D721Med (cell line): ENCODE data around the gene FASN.

Experiments
- DNase-seq: peaks from one replicate; pipeline ENCODE4 v3.0.0; 2011; ENCODE audit warnings: low spot score; ENCODE audit not compliant: insufficient read length
- FAIRE-seq: peaks from 2 replicates; lab custom pipeline; 2011; peaks lifted over from hg19 to GRCh38; lab: Jason Lieb, UNC
- TF ChIP-seq, protein P1 (sequence below): IDR thresholded peaks from 2 replicates; pipeline ENCODE4 v1.5.1; 2012; ENCODE audit warnings: mild to moderate bottlenecking, control low read depth; ENCODE audit not compliant: insufficient read depth; ENCODE audit errors: missing control alignments

FASN gene

DNA sequence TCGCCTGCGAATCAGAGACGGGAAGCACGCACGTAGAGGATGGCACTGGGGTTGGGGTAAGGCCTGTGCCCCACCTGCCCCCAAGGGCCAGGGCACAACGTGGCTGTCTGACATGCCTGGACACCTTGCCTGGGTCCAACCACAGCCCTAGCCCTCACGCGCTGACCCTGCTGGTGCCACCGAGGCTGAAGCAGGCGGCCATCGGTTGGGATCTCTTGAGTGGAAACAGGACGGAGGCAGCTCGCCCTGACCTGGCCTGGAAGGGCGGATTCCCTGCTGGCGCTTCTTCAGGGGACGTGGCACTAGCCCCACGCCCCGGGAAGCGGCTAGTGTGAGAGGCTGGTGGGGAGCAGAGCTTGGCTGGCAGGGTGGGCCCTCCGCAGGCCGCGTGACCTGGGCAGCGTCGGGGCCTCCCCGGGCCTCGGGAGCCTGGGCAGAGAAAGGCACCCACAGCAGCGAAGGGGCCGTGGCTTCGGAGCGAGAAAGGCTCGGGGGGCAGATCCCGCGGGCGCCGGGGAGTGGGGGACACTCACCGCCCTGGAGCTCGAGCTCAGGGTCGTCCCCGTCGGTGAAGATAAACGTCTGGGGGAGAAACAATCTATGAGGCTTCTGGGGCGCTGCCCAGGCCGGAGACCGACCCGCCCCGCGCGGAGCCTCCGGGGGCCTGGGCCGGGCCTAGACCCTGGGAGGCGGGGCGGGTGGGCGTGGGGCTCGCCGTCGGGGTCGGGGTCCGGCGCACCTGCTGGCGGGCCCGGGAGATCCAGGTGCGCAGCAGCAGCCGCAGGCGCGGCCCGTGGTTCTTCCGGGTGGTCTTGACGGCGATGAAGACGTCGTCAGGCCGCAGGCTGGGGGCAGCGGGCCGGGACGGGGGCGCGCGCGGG, 47.0 kb downstream of the FASN start:
- DNase-seq (no peak), FAIRE-seq (no peak)

DNA sequence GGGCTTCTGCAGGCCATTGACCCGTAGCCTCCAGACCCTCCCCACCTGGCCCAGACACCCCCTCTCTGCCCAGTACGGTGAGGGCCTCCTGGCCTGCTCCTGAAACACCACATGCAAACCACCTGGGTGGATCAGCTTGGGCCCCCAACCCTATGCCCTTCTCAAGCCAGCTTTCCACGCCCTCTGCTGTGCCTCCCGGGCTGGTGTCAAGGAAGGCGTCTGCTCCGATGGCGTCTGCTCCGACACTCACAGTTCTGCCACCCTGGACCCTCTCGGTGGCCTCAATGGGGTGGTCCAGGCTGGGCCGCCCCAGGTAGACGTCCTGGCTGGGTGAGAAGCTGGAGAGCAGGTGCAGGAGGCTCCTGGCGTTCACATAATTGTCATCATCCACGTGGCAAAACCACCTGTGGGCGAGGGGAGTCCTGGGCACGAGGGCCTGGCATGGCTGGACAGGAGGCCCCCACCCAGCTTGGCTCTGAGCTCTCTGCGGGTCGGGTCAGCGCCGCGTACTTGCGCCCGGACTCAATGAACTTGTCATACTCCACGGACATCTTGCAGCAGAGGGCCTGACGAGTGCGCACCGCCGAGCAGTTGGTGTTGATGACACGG, 47.8 kb downstream of the FASN start:
- TF ChIP-seq, protein P1, sequence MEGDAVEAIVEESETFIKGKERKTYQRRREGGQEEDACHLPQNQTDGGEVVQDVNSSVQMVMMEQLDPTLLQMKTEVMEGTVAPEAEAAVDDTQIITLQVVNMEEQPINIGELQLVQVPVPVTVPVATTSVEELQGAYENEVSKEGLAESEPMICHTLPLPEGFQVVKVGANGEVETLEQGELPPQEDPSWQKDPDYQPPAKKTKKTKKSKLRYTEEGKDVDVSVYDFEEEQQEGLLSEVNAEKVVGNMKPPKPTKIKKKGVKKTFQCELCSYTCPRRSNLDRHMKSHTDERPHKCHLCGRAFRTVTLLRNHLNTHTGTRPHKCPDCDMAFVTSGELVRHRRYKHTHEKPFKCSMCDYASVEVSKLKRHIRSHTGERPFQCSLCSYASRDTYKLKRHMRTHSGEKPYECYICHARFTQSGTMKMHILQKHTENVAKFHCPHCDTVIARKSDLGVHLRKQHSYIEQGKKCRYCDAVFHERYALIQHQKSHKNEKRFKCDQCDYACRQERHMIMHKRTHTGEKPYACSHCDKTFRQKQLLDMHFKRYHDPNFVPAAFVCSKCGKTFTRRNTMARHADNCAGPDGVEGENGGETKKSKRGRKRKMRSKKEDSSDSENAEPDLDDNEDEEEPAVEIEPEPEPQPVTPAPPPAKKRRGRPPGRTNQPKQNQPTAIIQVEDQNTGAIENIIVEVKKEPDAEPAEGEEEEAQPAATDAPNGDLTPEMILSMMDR = no peak
- no peak for FAIRE-seq
- DNase-seq = no peak

More for the DNA sequence above, 47.0 kb downstream of the FASN start:
- TF ChIP-seq, protein P1 = no peak

DNA sequence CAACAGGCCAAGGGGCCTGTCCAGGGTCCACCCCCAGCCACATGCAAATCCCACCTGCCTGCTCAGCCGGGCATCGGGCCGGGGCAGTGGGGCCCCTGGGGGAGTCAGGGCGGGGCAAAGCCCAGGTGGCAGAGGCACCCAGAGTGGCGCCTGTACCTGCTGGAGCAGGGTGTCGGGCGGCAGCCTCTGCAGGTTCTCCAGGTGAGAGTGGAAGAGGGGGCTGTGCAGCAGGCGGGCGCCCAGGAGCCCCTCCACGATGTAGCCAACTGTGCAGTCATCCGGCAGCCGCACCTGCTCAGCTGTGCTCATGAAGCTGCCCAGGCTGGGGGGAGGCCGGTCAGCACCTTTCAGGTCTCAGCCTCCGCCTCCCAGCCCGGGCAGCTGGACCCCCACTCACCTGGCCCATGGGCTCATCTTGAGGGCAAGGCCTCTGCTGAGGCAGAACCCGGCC, 48.5 kb downstream of the FASN start:
- TF ChIP-seq, protein P1 = no peak
- no peak for DNase-seq
- no peak for FAIRE-seq

DNA sequence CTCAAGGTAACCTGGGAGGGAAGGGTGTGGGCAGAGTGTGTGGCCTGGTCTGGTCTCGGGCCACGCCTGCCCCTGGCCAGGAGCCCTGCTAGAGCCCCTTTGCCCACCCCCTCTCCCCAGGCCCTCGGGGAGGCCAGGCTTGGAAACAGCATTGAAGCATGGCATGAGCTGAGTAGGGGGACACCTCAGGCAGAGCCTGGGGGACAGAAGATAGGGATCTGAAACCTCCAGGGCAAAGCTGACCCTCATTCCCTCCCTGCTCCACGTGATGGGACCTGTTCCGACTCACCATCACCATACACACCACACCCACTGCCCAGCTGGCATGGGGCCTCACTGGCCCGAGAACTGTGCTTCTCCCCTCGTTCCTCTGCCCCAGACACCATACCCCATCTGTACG, 48.9 kb downstream of the FASN start:
- TF ChIP-seq, protein P1 = no peak
- FAIRE-seq = no peak
- DNase-seq = no peak

DNA sequence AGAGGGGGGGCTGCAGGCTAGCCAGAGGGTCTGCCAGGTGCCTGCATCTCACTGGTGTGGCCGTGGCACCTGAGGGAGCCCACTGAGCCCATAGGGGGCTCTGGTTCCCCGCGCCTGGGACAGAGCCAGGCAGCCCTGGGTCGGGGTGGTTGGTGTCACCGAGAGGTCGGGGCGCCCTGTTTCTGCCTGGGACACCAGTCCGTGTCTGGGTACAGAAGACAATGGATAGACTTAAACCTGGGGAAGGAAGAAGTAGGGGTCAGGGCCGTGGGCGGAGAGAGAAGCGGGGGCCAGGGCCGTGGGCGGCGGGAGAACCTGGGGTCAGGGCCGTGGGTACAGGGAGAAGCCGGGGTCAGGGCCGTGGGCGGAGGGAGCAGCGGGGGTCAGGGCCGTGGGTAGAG, 49.5 kb downstream of the FASN start:
- FAIRE-seq (no peak), DNase-seq (no peak)
- TF ChIP-seq, protein P1 = no peak

DNA sequence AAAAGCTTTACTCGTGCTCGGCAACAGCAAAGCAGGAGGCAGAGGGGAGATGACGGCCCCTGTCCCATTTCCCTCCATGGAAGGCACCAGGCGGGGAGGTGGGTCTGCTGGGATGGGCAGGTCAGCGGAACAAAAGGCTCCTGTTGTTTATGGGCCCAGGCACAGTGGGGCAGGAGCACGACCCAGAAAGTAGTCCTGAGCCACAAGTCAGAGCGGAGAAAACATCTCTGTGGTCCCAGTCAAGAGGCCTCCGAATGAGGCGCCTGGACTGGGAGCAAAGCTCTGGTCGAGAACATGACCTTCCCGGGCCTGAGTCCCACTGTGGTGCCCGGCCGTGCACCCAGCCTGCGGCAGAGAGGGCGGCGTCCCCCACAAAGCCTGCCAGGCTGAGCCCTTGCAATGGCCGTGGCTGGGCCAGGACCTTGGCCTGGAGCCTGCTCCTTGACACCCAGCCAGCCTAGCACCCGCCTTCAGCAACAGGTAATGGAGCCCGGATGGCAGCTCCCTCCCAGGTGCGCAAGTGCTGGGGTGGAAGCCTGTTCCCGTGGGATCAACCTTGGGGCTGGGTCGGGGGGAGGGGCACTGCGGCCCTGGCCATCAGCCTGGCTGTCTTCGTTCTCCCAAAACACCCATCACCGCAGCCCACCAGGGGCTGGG, 50.0 kb downstream of the FASN start:
- FAIRE-seq (no peak), DNase-seq (no peak)
- TF ChIP-seq, protein P1 = no peak
